NCI-H1436 treated with DMSO at 0.1 percent for 48 hours (cell line): ENCODE measurements around the gene SHOC2.
"Not testable (repeated sequence)": the region's sequence is repeated elsewhere in the genome, so short reads cannot be mapped to it uniquely, and the experiment has no call there.

Source experiments
- DNase-seq: peaks from one replicate; lab custom pipeline; 2025; lab: John Stamatoyannopoulos, UW

Gene SHOC2

DNA sequence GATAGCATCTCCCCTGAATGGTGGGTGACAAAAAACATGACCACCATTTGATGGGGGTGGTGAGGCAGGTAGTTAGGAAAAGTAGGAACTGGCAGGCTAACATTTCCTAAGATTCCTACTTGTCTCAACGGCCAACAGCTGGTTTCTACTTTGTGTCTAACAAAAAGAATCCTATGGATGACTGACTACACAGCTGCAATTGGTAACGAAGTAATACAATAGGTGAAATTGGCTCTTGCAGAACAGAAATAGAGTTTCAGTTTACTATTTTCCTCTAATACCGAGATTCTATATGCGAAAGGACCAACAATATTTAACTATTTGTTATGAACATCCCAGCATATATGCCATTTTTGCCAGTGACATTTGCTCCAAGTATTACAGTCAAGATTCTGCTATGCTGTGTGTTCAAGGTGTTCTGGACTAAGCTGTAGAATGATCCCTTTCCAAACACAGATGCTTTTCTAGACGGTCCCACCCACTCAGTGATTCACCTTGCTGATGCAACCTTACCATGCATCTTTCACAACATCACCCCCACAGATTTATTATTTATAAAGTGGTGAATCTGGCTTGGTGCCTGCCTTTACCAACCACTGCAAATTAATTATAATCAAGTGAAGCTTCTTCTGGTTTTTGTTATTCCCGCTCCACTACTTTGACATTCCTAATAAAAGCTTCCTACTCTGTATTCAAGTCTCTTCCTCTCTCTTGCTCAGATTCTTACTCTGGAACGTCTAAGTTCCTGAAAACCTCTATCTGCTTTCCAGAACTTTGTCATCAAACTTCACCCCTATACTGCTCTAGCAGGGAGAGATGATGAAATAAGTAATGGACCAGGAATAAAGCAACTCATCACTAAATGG is 17.2 kb upstream of the SHOC2 start:
- no peak for DNase-seq

DNA sequence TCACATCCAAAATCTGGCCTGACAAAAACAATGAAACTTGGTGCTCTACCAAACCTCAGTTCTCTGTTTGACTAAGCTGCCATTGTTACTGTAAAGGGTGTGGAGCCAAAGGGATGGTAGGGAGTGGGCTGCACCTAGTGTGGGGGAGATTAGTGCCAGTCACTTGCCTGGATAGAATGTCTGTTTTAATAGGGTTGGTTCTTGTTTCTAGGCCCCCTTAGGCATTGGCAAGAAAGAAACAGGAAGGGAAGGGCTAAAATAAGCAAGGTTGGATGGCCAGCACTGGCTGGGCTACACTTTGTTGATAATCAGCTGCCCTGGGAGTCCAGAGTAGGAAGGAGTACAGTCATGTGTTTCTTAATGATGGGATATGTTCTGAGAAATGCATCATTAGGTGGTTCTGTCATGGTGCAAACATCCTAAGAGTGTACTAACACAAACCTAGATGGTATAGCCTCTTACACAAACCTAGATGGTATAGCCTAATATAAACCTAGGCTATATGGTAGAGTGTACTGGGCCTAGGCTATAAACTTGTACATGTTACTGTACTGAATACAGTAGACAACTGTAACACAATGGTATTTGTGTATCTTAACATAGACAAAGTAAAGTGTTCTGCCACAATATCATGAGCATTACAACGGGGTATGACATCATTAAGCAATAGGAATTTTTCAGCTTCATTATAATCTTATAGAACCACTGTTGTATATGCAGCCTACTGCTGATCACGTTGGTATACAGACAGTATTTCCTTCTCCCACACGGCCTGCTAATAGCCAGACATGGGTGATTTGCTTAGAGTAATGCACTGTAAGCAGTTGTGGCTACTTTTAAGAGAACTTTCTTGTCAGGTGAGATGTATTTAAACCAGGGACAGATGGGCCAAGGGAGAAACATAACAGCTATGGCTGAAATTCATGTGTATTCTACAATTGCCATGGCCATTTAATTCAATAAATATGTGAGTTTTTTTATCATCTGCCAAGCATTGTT is 15.8 kb upstream of the SHOC2 start:
- DNase-seq: no peak

DNA sequence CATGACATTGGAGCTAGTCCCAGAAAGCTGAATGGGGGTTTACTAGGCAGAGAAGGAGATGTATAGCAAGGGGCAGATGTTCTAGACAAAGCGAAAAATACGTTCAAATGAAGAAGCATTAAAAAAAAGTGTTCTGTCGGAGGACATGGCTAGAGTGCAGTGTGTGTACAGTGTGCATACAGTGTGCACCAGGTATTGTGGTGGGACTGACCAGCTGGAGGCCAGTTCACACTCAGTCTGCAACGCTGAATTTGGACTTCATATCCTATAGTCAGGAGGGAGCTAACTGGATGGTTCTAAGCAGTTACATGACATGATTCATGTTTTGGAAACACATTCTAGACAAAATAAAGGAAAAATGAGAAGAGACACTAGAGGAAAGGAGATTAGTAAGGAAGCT is 9.3 kb upstream of the SHOC2 start:
- DNase-seq: no peak

DNA sequence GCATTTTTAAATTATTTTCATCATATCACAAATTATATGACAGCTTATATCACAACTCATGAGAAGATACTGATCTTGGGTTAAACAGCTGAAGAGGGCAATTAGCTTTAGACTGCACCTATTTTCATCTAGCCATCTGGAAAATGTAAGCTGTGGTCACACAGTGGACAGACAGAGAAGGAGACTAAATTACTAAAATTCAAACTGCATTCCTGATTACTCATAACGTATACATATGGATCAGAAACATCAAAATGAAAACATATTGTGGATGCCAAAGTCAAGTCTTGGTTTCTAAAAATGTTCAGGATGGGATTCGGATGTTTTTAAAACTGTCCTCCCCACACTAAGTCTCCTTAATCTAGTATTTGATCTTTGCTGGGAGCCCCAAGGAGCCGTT is 7.0 kb upstream of the SHOC2 start:
- DNase-seq: no peak

DNA sequence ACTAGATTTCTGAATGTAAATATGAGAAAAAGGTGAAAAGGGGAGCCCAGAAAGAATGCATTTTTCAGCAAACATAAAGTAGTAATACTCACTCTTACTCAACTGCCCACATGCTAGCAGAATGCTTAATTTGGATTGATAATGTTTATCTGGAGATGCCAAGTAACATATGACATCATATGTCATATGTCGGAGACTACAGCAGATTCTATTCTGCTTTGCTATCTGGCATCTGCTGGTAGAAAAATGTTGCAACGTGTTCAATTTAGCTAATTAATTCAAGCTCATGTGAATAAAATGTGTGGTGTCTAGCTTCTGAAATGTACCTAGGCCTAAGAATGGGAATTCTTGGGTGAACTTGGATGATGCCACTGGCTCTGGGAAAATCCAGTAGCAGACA is 5.0 kb upstream of the SHOC2 start:
- DNase-seq: no peak

DNA sequence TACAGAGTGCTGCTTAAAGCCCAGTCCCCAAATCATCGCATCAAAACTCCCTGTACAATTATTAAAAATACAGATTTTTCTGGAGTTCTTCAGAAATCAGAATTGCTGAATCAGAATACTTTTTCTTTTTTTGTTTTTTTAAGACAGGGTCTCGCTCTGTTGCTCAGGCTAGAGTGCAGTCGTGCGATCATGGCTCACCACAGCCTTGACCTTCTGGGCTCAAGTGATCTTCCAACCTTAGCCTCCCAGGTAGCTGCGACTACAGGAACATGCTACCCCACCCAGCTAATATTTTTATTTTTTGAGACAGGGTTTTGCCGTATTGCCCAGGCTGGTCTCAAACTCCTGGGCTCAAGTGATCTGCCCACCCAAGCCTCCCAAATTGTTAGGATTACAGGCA is 4.4 kb upstream of the SHOC2 start:
- DNase-seq: no peak

DNA sequence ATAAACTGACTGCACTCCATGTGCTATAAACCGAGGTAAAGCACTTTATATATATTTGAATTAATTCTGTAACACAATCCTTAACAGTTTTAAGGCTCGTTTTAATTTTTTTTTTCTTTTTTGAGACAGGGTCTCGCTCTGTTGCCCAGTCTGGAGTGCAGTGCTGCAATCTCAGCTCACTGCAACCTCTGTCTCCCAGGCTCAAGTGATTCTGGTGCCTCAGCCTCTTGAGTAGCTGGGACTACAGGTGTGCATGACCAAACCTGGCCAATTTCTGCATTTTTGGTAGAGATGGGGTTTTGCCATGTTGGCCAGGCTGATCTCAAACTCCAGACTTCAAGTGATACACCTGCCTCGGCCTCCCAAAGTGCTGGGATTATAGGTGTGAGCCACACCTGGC is 3.8 kb upstream of the SHOC2 start:
- DNase-seq: not testable (repeated sequence)

DNA sequence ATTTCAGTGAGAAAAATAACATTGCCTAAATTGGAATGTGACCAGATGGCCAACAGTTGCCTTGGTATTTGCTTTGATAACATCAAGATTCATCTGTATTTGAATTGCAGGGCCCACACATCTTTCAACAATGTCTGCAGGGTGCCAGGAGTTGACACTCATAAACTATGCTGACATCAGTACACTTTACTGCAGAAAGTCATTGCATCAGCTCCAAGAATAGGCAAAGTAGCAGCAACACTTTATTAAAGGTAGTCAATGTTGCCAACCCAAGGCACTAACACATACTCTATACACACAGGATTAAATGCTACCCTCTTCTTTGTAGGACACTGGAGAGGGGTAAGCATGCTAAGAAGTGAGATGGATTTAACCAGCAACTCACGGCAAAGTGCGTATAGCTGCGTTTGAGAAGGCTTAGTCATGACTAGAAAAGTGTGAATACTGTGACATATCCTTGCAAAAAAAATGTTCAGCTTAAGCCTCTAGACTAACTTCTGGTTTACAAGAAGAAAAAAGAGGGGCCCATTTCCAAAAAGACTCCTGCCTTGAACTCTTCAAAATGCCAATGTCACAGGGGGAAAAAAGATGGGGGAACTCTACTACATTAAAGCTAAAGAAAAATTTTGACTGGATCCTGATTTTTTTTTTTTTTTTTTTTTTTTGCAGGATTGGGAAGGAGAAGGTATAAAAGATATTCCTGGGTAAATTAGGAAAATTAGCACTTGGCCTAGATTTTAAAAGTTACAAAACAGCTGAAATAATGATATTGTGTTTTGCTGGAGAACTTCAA is 2.7 kb upstream of the SHOC2 start:
- DNase-seq: no peak

DNA sequence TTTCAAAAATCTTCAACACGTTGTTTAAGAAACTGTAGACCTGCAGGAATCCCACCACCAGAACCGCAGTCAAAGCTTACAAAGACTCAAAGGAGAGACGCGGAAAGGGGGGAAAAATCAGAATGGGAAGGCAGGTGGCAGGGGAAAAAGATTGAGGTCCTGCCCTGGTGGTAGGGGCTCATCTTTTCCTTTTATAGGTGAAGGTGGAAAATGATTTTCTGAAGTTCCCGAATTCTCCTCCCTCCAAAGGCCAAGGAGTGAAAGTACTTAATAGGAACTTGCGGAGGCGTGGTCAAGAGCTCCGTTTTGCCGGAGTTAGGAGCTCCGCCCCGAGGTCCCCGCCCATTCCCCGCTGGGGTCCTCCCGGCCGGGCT is 1.1 kb upstream of the SHOC2 start:
- DNase-seq: peak; percentile 74

DNA sequence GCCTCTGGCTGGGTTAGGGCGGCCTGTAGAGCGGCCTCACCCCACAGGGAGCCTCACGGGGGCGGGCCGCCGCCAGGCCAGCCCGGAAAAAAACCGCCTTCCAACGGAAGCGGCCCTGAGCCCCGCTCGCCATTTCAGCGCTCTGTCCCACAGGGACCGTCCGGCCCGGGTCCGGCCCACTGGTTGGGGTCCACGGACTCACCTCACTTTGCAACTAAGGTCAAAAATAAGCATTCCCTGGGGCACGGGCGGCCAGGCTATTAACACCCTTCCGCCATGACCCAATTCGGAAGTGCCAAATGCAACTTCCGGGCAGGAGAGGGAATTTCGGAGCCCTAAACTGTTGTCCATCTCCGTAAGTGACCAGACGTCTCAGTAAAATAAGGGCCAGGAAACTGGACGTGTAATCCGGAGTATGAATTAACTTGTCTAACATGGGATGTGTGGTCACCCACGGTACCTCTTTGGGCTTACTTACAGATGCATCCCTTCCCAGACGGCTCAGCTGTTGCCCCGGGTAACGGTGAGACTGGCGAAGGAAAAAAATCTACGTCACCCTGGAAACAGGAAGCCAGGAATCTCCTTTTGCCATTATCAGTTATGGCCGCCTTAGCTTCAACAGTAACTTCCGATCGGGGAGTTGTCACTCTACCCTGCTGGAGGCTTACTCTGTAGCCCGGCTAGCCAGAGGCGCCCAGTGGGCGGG is 608 bp upstream of the SHOC2 start, which contains the start of gene BBIP1:
TSS of gene BBIP1 (minus strand) at position 538 of the 706 bp plus-strand sequence. CDS start 1,023 bp downstream, outside the sequence.
- DNase-seq: peak; percentile 100

DNA sequence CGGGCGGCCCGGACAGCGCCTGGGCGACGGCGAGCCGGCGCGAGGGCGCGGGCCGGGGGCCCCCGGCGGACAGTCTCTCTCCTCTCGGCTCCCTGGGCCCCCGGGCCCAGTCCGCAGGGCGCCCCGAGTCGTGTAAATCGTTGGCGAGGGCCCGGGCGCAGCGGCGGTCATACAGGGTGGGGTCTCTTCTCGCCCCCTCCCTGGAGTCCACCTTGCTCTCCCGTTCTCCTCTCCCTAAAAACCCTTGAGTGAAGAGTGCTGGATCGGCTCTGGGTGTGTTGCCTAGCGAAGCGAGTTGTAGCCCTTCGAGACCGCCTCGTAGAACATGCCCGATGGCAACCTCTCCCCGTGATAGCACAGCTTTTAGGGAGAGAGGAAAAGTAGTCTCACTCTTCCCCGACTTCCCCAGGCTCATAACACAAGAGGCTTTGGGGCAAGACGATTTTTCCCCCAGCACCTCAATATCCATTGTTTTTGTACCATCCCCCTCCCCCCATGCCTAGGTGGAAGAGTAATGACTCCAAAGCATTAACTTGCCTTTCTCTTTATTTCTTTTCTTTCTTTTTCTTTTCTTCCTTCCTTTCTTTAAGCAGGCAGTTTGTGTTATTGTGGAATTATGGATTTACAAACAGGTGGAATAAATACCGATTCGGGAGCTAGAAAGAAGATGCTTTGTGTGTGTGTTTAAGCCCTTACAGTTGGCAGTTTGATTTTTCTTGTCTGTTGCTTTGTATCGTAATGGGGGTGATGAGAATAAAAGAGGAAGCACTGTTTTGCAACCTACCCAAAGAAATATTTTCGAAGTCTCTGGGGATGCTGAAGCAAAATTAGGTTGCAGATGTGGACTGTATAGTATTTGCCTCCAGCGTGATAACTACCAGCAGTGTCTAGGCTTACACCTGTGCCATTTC is 822 bp downstream of the SHOC2 start:
- DNase-seq: no peak

DNA sequence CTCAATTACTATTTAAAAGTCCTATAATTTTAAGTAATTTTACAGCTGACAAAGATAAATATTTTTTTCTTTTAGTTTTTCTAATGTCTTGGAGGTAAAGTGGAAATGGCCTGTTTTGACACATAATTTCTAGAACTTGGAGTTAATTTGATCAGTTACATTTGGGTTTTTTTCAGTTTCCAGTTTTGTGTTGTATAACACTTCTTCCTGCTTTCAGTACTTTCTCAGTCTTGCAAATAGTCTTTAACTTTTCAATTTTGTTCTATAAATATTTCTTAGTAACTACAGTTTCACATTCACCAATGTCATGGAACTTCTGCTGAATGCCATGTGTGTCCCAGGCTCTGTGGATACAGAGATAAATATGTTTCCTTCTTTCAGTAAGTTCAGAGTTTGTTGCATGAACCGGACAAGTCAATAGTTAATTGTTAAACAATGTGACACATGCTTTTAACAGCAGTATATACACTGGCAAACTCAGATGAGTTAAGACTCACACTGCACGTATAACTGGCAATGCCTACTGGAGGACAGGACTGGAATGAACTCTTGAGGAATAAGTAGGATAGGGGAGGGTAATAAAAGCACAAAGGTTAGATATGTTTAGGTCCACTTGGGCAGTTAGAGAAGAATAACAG is 4.6 kb downstream of the SHOC2 start:
- DNase-seq: no peak

DNA sequence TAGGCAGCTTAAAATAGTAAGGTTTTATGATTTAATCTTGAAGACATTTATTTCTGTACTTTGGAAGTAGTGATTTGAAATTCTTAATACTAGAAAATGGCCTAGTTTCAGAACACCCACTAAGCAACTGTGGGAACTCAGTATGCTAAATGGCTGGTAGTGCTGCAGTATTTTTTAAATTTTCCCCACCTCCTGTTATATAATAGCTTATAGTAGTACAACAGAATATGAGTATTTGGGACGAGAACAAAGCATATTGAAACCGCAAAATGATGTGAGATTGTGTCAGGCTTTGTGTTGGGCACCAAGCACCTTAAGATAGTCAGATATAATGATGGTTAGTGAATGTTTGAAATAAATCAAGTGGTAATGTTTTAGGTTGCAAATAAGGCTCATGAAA is 8.1 kb downstream of the SHOC2 start:
- no peak for DNase-seq

DNA sequence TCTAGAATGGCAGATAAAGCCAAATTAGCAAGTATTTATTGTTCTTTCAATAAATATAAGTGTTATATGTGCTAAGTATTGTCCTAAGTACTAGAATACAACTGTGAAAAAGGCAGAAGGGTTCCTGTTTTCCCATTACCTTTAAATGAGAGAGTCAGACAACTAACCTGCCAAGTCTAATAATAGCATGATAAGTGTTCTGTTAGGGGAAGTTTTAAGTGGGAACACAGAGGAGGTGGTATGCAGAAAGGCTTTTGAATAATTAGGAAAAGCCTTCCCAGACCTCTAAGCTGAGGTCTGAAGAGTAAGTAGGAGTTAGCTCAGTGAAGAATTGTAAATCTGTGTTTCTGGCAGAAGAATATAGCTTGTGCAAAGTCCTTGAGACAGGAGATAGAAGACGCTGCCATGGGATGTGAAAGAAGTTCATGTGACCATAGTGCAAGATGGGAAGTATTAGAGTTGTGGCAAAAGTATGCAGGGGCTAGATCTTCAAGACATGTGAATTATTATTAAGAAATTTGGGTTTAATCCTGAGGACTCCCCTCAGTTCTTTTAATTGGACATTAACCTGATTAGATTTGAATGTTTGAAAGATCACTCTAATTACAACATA is 12.5 kb downstream of the SHOC2 start:
- no peak for DNase-seq

DNA sequence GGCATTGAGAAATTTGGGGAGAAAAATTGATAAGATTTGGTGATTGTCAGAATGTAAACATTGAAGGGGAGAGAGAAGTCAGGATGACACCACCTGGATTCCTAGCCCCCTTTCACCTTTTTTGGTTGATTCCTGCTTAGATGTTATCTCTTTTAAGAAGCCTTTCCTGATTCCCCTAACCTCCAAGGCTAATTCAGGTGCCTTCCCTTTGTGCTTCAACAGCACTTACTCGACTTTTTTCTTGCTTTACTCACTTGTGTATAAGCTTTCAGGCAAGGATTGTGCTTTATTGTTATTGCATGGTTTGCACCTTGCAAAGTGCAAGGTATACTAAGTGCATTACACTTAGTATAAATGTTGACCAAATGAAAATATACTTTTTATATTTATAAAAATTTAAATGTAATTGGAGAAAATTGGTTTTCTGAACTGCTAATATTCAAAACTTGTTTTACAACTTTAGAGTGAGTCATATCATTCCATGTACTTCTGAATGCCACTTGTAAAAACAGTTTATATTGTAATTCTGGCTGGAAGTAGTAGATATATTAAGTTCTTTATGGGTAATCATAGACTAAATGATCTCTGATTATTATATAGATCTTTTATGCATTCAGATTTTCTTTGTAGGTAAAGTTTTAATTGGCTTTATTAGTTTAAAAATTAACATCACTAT is 13.2 kb downstream of the SHOC2 start:
- DNase-seq: no peak

DNA sequence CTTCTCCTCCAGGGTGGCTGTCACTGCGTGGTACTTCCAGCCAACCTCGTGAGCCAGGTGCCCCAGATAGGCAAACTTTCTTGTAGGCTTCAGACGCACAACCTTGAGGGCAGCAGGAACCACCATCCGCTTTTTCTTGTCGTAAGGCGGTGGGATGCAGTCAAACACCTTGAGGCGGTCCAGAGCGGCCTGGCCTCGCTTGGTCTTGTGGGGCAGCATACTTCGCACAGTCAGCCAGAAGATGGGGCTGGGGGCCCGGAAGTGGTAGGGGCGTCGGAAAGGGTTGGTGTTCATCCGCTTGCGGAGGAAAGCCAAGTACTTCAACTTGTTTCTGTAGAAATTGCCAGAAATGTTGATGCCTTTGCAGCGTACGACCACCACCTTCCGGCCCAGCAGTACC is 17.4 kb downstream of the SHOC2 start:
- DNase-seq: no peak

DNA sequence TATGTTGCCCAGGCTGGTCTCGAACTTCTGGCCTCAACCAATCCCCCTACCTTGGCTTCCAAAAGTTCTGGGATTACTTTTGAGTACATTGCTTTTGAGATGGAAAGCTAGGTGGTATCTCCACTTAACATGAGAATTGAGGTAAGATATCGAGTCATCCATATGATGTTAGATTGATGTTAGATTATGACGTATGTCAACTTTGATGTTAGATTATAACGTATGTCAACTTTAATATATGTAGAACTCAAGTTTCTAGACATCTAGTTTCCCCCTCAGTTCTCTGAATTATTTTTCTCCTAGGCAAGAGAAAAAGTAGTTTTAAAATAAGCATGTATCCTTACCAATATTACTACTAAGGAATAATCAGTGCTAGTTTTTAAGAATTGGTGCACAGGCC is 20.0 kb downstream of the SHOC2 start:
- DNase-seq: no peak

DNA sequence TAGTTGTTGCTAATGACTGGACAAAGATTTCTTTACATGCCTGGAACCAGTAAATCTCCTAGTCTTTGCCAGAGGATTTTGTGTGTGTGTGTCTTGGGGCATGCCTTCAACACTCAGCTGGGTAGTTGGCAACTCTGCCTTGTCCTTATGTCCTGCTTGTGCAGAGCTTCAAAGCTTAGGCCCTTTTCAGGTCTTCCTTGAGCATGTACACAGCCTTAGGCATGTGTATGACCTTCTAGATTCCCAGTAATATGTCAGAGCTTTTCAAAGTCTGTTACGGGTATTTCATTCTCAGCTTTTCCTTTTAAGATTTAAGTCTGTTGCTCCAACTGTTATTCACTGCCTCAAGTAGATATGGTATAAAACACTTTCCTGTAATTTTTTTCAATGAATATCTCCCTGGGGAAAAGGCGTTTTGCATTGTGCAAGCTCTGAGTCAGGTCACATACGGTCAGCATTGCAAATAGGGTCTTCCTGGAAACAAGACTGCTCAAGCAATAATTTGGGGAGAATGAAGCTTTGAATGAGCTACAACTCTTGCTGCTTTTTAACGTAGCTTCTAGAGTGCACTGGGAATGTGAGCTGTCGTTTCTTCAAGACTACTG is 25.5 kb downstream of the SHOC2 start:
- DNase-seq: no peak
